ENCODE data around the gene ZNF343.

The ZNF343 gene

DNA sequence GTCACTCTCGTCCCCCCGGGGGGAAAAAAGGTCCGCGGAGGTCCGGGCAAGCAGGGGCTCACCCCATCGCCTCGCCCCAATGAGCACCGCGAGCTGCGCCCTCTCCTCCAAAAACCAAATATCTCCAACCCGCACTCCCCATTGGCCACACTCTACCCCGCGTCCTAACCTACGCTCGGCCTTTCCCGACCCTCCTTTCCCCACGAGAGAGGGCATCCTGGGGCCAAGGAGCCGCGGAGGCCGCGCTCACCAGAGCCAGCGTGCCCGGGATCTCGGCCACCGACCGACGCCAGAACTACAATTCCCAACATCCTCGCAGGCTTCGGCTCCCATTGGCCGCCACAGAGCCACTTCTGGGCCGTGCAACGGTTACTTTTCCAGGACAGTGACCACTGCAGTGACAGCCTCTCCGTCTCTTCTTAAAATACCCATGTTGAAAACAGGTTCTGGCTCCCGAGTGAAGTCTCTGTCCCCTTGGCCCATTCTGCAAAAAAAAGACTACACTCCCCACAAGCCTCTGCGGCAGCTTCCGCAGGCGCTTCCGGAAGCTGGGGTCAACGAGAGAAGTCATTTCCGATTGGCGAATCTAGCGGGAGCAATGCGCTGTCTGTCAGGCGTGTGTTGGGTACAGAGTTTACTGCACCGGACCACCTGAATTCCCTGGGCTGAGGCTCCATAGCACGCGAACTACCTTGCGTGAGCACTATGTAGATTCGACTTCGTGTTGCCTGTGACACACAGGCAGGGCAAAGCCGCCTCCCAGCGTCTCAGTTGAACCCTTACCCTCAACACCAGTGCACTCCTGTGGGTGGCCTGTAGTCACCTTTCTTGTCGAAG is at the start of gene ZNF343:
Gene ZNF343 (minus strand): TSS at position 285 of the 837 bp plus-strand sequence. CDS start 15,020 bp downstream, outside the sequence.
- peak within 1 kb of the TSS; percentile 71 to 89 for H3K27ac ChIP-seq
- TF ChIP-seq, protein P1, sequence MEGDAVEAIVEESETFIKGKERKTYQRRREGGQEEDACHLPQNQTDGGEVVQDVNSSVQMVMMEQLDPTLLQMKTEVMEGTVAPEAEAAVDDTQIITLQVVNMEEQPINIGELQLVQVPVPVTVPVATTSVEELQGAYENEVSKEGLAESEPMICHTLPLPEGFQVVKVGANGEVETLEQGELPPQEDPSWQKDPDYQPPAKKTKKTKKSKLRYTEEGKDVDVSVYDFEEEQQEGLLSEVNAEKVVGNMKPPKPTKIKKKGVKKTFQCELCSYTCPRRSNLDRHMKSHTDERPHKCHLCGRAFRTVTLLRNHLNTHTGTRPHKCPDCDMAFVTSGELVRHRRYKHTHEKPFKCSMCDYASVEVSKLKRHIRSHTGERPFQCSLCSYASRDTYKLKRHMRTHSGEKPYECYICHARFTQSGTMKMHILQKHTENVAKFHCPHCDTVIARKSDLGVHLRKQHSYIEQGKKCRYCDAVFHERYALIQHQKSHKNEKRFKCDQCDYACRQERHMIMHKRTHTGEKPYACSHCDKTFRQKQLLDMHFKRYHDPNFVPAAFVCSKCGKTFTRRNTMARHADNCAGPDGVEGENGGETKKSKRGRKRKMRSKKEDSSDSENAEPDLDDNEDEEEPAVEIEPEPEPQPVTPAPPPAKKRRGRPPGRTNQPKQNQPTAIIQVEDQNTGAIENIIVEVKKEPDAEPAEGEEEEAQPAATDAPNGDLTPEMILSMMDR (IDR thresholded peaks at IDR 0.05), result no peak
- peak; percentile 87 for DNase-seq (ENCODE audit: low spot score)
- peak within 1 kb of the TSS; percentile 96 for H3K4me3 ChIP-seq

DNA sequence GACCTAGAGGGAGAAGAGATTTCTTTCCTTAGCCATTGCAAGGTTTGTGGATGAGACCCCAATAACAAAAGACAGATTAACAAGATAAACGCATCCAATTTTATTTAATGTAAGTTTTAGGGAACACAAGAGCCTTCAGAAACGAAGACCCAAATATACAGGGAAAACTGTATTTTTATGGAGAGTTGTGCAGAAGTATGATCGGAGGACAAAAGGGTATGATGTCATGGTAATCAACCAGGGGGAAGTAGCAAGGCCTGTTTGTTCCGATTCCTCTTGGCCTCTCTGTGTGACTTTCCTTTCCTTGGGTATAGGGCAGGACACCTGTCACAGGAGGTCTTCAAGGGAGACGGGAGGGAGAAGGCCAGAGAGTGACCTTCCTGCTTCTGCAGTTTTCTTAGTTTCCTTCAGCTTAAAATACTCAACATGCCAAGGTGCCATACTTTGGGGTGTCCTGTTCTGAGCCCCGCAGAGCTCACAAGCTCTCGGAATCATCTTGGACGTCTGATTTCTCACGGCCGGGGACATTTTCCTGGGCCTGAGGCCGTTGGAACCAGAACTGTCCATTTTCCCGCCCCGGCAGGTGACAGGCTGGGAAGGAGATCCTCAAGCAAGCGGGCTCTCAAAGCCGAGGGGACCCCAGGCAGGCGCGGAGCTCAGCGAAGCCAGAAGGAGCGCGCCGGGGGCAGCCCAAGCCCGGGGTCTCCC is 49.3 kb upstream of the ZNF343 start:
- Histone ChIP-seq H3K27ac (no peak overlapping the region), H3K4me3 (peak overlapping the region; percentile 51)
- DNase-seq (ENCODE audit: low spot score), result no peak
- TF ChIP-seq, protein P1 (IDR thresholded peaks at IDR 0.05), result no peak

DNA sequence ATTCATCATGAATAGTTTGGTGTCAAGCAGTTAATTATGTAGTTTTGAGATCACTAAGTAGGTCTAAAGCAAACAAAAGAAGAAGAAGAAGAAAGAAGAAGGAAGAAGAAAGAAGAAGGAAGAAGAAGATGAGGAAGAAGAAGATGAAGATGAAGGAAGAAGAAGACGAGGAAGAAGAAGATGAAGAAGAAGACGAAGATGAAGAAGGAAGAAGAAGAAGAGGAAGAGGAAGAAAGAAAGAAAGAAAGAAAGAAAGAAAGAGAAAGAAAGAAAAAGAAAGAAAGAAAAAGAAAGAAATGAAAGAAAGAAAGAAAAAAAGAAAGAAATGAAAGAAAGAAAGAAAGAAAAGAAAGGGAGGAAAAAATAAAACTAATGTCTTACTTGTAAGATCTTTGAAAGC is 36.9 kb upstream of the ZNF343 start:
- no peak for DNase-seq (ENCODE audit: low spot score)
- no peak overlapping the region for H3K27ac ChIP-seq
- H3K4me3 ChIP-seq, result no peak overlapping the region
- TF ChIP-seq, protein P1 (IDR thresholded peaks at IDR 0.05), result no peak

DNA sequence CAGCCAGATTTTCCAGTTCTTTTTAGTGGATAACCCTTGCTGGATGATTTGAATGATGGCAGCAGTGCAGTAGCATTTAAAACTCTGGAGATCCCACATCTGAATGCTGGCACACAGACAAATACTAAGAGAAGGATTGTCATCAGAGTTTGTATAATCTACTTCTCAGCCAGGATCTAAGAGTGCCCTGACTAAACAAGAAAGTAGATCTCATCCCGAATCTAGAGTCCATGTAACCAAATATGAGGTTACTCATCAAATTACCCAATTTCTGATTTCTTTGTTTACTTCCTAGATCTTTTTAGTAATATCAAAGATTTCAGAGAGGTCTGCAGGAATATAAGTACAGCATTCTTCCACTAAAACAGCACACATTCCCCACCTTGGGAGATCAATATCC is 35.5 kb upstream of the ZNF343 start:
- TF ChIP-seq, protein P1 (IDR thresholded peaks at IDR 0.05), result no peak
- H3K27ac ChIP-seq, result no peak overlapping the region
- DNase-seq (ENCODE audit: low spot score), result no peak
- no peak overlapping the region for H3K4me3 ChIP-seq

DNA sequence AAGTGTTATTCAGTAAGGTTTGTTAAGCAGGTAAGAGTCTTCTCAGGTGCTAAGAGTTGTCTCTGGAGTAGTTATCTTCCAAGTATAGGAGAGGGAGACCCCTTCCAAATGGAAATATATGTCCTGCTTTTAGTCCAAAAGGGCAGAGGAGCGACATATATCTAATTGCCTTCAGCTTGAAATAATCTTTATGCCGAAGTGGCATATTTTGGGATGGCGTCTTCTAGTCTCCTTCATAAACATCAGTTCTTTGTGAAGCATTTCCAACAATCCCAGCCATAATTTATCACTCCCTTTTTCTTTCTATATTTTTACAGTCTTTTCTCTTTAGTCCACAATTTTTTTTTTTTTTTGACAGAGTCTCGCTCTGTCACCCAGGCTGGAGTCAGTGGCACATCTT is 33.6 kb upstream of the ZNF343 start:
- TF ChIP-seq, protein P1 (IDR thresholded peaks at IDR 0.05), result no peak
- H3K4me3 ChIP-seq, result no peak overlapping the region
- DNase-seq (ENCODE audit: low spot score), result no peak
- no peak overlapping the region for H3K27ac ChIP-seq

DNA sequence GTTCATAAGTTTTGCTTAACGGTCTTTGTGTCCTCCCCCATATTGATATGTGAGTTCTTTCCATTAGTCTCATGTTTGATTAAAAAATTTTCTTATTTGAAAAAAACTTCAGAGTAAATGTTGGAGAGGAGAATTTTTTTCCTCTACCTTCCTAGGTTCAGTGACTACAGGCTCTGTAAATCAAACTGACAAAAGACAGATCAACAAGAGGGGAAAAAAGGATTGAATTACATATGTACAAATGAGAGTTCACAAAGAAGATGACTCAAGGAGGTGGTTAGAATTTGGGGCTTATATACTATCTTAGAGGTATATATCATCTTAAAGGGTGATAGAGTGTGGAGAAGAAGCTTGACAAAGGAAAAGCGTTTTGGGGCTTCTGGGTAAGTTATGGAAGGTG is 33.2 kb upstream of the ZNF343 start:
- no peak for DNase-seq (ENCODE audit: low spot score)
- H3K4me3 ChIP-seq, result no peak overlapping the region
- no peak overlapping the region for H3K27ac ChIP-seq
- TF ChIP-seq, protein P1 (IDR thresholded peaks at IDR 0.05), result no peak
